ENCODE data around the gene ELOF1. TPM values are rescaled to one million over a fixed set of nuclear protein-coding genes. Genes with fewer than 3 reads are reported as not detected.

Gene ELOF1
- total RNA-seq, 1 donor from 2014 or later, result 33.7 TPM

Other genes starting within 250 kb of the ELOF1 start
- gene RAB3D, start 219.6 kb downstream of the ELOF1 start, total RNA-seq, result 25.1 TPM
- gene TMEM205, start 213.0 kb downstream of the ELOF1 start, total RNA-seq, result 58.0 TPM
- gene CCDC159, start 212.7 kb downstream of the ELOF1 start, total RNA-seq, result 42.7 TPM
- gene PLPPR2, start 203.8 kb downstream of the ELOF1 start, total RNA-seq, result 27.5 TPM
- gene SWSAP1, start 184.6 kb downstream of the ELOF1 start, total RNA-seq, result 1.3 TPM
- gene EPOR, start 174.9 kb downstream of the ELOF1 start, total RNA-seq, result 5.2 TPM
- gene RGL3, start 139.9 kb downstream of the ELOF1 start, total RNA-seq, result 14.4 TPM
- 0.31 TPM for gene ODAD3, start 124.1 kb downstream of the ELOF1 start, total RNA-seq
- gene PRKCSH, start 123.6 kb downstream of the ELOF1 start, total RNA-seq, result 190 TPM
- gene ELAVL3, start 78.2 kb downstream of the ELOF1 start, total RNA-seq, result 0.45 TPM
- 9.4 TPM for gene ZNF653, start 53.4 kb downstream of the ELOF1 start, total RNA-seq
- 25.8 TPM for gene ECSIT, start 30.1 kb downstream of the ELOF1 start, total RNA-seq
- gene CNN1, start 20.4 kb downstream of the ELOF1 start, total RNA-seq, result 35.7 TPM
- gene ACP5, start 18.4 kb upstream of the ELOF1 start, total RNA-seq, result 19.7 TPM
- gene ZNF627, start 38.3 kb upstream of the ELOF1 start, total RNA-seq, result 13.6 TPM
- gene ZNF823, start 179.7 kb upstream of the ELOF1 start, total RNA-seq, result 9.8 TPM
- gene ZNF441, start 207.8 kb upstream of the ELOF1 start, total RNA-seq, result 13.3 TPM
- 4.2 TPM for gene ZNF491, start 239.3 kb upstream of the ELOF1 start, total RNA-seq

All from sciatic nerve (tissue), 1 donor.